Testis (tissue), 2 donors: ENCODE data around the gene MRPL45.
"Not testable (repeated sequence)": the region's sequence is repeated elsewhere in the genome, so short reads cannot be mapped to it uniquely, and the experiment has no call there.

Source experiments
- POLR2A ChIP-seq: fragments of 450-650 bp; IDR thresholded peaks from one replicate; pipeline ENCODE4 v1.6.1; 2017; ENCODE audit warnings: antibody characterized with exemption, mild to moderate bottlenecking, moderate library complexity
- TF ChIP-seq, protein P1 (sequence below), 3 experiments: fragments of 450-650 bp in 2 of 3; fragments of 200-600 bp in 1 of 3; sonication (generic) in 1 of 3; IDR thresholded peaks; one replicate each; pipeline ENCODE4 v1.5.1; 2016 to 2019; ENCODE audit warnings: antibody characterized with exemption in 3 of 3, mild to moderate bottlenecking in 2 of 3, moderate library complexity in 1 of 3

DNA sequence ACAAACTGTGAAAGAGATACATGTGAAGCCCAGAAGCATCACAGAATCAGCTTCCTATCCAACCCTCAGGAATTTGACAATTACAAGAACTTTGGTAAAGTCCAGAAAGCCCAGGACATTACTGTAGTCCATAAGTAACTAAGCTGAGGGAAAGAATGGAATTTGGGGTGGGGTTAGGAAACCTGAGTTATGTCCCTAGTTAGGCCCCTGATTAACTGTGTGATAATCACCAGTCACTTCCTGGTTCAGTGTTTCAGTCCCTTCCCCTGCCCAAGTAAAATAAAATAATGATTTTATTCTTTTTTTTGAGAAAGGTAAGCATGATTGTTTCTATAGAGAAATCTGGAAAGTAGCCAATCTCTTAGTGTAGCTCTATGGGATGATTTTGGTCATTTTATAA, 11.0 kb upstream of the MRPL45 start:
- TF ChIP-seq POLR2A = not testable (repeated sequence)
- TF ChIP-seq, protein P1, sequence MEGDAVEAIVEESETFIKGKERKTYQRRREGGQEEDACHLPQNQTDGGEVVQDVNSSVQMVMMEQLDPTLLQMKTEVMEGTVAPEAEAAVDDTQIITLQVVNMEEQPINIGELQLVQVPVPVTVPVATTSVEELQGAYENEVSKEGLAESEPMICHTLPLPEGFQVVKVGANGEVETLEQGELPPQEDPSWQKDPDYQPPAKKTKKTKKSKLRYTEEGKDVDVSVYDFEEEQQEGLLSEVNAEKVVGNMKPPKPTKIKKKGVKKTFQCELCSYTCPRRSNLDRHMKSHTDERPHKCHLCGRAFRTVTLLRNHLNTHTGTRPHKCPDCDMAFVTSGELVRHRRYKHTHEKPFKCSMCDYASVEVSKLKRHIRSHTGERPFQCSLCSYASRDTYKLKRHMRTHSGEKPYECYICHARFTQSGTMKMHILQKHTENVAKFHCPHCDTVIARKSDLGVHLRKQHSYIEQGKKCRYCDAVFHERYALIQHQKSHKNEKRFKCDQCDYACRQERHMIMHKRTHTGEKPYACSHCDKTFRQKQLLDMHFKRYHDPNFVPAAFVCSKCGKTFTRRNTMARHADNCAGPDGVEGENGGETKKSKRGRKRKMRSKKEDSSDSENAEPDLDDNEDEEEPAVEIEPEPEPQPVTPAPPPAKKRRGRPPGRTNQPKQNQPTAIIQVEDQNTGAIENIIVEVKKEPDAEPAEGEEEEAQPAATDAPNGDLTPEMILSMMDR (IDR thresholded peaks at IDR 0.05) = not testable (repeated sequence)
